HL-60 (cell line): ENCODE data around the gene NOD2.

Experiments used
- CTCF ChIP-seq: IDR thresholded peaks from one replicate; pipeline ENCODE4 v1.5.1; 2011; ENCODE audit warnings: low read length, control low read depth, inconsistent platforms; ENCODE audit not compliant: insufficient read depth
- POLR2AphosphoS5 ChIP-seq: IDR thresholded peaks from 2 replicates; pipeline ENCODE4 v1.6.1; 2012; ENCODE audit warnings: low read depth
- TF ChIP-seq, protein P1 (sequence below): IDR thresholded peaks from 2 replicates; pipeline ENCODE4 v1.6.1; 2012; ENCODE audit warnings: low read depth; ENCODE audit not compliant: insufficient replicate concordance

- TF ChIP-seq CTCF, result no peak
- no peak for TF ChIP-seq POLR2AphosphoS5
- TF ChIP-seq, protein P1, sequence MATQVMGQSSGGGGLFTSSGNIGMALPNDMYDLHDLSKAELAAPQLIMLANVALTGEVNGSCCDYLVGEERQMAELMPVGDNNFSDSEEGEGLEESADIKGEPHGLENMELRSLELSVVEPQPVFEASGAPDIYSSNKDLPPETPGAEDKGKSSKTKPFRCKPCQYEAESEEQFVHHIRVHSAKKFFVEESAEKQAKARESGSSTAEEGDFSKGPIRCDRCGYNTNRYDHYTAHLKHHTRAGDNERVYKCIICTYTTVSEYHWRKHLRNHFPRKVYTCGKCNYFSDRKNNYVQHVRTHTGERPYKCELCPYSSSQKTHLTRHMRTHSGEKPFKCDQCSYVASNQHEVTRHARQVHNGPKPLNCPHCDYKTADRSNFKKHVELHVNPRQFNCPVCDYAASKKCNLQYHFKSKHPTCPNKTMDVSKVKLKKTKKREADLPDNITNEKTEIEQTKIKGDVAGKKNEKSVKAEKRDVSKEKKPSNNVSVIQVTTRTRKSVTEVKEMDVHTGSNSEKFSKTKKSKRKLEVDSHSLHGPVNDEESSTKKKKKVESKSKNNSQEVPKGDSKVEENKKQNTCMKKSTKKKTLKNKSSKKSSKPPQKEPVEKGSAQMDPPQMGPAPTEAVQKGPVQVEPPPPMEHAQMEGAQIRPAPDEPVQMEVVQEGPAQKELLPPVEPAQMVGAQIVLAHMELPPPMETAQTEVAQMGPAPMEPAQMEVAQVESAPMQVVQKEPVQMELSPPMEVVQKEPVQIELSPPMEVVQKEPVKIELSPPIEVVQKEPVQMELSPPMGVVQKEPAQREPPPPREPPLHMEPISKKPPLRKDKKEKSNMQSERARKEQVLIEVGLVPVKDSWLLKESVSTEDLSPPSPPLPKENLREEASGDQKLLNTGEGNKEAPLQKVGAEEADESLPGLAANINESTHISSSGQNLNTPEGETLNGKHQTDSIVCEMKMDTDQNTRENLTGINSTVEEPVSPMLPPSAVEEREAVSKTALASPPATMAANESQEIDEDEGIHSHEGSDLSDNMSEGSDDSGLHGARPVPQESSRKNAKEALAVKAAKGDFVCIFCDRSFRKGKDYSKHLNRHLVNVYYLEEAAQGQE, result no peak
Measured at GRCh38 chr16:50694206-50694605, 800 bp downstream of the NOD2 start.
